ENCODE data around the gene BIRC2. TPM values are rescaled to one million over a fixed set of nuclear protein-coding genes. Genes with fewer than 3 reads are reported as not detected.

BIRC2 gene
- total and polyA plus RNA-seq, 2 donors (not counting 1 experiment from before 2014, with no cell fraction given): 45.4 to 59.6 TPM

DNA sequence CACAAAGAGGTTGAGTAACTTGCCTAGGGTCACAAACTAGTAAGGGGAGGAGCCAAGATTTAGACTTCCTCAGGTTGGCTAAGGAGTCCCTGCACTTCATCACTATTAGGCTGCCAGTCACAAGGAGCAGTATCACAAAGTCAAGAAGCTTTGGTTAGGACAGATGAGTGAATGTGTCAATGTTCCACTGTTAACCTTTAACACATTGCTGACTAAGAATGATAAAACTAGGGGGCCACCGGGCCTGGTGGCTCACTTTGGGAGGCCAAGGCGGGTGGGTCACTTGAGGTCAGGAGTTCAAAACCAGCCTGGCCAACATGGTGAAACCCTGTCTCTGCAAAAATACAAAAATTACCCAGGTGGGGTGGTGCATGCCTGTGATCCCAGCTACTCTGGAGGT lies 73.5 kb downstream of the BIRC2 start:
- TF ChIP-seq, protein P1, sequence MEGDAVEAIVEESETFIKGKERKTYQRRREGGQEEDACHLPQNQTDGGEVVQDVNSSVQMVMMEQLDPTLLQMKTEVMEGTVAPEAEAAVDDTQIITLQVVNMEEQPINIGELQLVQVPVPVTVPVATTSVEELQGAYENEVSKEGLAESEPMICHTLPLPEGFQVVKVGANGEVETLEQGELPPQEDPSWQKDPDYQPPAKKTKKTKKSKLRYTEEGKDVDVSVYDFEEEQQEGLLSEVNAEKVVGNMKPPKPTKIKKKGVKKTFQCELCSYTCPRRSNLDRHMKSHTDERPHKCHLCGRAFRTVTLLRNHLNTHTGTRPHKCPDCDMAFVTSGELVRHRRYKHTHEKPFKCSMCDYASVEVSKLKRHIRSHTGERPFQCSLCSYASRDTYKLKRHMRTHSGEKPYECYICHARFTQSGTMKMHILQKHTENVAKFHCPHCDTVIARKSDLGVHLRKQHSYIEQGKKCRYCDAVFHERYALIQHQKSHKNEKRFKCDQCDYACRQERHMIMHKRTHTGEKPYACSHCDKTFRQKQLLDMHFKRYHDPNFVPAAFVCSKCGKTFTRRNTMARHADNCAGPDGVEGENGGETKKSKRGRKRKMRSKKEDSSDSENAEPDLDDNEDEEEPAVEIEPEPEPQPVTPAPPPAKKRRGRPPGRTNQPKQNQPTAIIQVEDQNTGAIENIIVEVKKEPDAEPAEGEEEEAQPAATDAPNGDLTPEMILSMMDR (conservative IDR thresholded peaks at IDR 0.05 in 1 of 2, IDR thresholded peaks at IDR 0.05 in 1 of 2; ENCODE audit: low read depth in 1 of 2, low read length in 2 of 2): no peak
- no peak for TF ChIP-seq EZH2 (IDR thresholded peaks at IDR 0.05; ENCODE audit: low read length, missing control alignments)
- H3K27ac ChIP-seq (ENCODE audit: insufficient read depth, low read length): no peak overlapping the region
- H3K4me3 ChIP-seq (replicated peaks in 1 of 4; ENCODE audit: control extremely low read depth in 1 of 4, insufficient read depth in 1 of 4, low read depth in 3 of 4, low read length in 4 of 4): no peak overlapping the region
- no peak overlapping the region for H3K9ac ChIP-seq (ENCODE audit: insufficient read depth, low read length)
- peaks cover 5% of the 10 kb centered on the region for H3K79me2 ChIP-seq (ENCODE audit: control insufficient read depth, insufficient read depth, low read length)
- H4K20me1 ChIP-seq (ENCODE audit: control insufficient read depth, extremely low read depth, insufficient read depth, low read length): no peaks in the 10 kb centered on the region
- H3K27me3 ChIP-seq (ENCODE audit: control insufficient read depth, insufficient read depth, low read length): no peaks in the 10 kb centered on the region
- no peaks in the 10 kb centered on the region for H3K36me3 ChIP-seq (ENCODE audit: control insufficient read depth, insufficient read depth, low read length)
- H3K9me3 ChIP-seq (ENCODE audit: control insufficient read depth, insufficient read depth, low read depth, low read length): no peaks in the 10 kb centered on the region
- no peak overlapping the region for H3K4me2 ChIP-seq (ENCODE audit: extremely low read depth, insufficient read depth, low read length)
- no peak for DNase-seq (ENCODE audit: low read depth in 2 of 2)
- no peak overlapping the region for H2AFZ ChIP-seq (ENCODE audit: low read length)
- H3K4me1 ChIP-seq (ENCODE audit: control insufficient read depth, extremely low read depth, insufficient read depth, low read length): no peaks in the 10 kb centered on the region

DNA sequence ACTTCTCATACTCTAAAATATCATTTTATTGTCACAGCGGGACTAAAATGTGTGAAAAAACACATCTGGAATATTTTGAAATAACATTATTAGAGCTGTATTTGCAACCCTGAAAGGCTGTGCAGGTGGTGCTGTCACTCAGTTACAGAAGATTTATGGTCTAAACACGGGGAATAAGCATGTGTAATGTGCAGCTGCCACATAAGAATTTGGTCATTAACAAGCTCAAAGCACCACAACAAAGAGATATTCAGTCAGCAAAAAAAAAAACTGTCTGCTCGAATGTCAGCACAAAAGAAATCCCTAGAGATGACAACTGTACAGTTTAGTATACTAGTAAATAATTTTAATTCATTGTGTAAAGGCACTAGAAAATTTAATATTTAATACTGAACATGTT lies 74.2 kb downstream of the BIRC2 start:
- H3K79me2 ChIP-seq (ENCODE audit: control insufficient read depth, insufficient read depth, low read length): peaks cover 3% of the 10 kb centered on the region
- TF ChIP-seq, protein P1 (conservative IDR thresholded peaks at IDR 0.05 in 1 of 2, IDR thresholded peaks at IDR 0.05 in 1 of 2; ENCODE audit: low read depth in 1 of 2, low read length in 2 of 2): no peak
- TF ChIP-seq EZH2 (IDR thresholded peaks at IDR 0.05; ENCODE audit: low read length, missing control alignments): no peak
- no peak overlapping the region for H3K9ac ChIP-seq (ENCODE audit: insufficient read depth, low read length)
- no peaks in the 10 kb centered on the region for H3K9me3 ChIP-seq (ENCODE audit: control insufficient read depth, insufficient read depth, low read depth, low read length)
- H2AFZ ChIP-seq (ENCODE audit: low read length): no peak overlapping the region
- no peaks in the 10 kb centered on the region for H3K36me3 ChIP-seq (ENCODE audit: control insufficient read depth, insufficient read depth, low read length)
- no peaks in the 10 kb centered on the region for H3K4me1 ChIP-seq (ENCODE audit: control insufficient read depth, extremely low read depth, insufficient read depth, low read length)
- DNase-seq (ENCODE audit: low read depth in 2 of 2): no peak
- no peaks in the 10 kb centered on the region for H4K20me1 ChIP-seq (ENCODE audit: control insufficient read depth, extremely low read depth, insufficient read depth, low read length)
- H3K4me3 ChIP-seq (replicated peaks in 1 of 4; ENCODE audit: control extremely low read depth in 1 of 4, insufficient read depth in 1 of 4, low read depth in 3 of 4, low read length in 4 of 4): no peak overlapping the region
- no peaks in the 10 kb centered on the region for H3K27me3 ChIP-seq (ENCODE audit: control insufficient read depth, insufficient read depth, low read length)
- H3K27ac ChIP-seq (ENCODE audit: insufficient read depth, low read length): no peak overlapping the region
- no peak overlapping the region for H3K4me2 ChIP-seq (ENCODE audit: extremely low read depth, insufficient read depth, low read length)

DNA sequence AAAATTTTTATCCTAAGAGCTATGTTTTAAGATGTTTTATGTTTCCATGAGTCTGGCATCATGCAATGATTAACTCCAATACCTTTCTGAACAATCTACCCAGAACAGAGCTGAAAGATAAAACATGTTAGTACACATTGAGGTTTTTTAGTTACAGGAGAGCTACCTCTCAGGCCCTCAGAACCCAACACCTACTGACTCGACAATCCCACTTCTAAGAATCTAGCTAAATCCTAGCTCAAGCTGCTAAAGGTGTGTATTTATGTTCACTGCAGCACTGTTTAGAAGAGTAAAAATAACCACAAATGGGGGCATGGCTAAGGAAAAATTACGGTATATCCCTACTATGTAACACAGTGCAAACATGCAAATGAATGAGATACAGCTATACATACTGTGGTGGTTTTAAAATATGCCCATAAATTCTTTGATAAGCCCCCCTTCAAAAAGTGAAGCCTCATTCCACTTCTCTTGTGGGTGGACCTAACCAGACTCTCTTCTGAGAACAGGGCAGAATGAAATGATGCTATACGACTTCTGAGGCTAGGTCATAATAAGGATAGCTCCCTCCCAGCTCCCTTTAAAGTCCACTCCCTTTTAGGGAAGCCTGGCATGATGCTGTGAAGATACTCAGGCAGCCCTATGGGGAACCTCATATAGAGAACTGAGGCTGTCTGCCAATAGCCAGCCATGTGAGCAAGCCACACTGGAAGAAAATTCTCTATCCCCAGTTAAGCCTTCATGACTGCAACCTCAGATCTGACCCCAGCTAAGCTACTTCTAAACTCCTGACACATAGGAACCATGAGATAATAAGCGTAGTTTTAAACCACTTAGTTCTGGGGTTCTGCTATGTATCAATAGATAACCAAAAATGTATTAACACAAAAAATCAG lies 76.1 kb downstream of the BIRC2 start:
- no peaks in the 10 kb centered on the region for H3K4me1 ChIP-seq (ENCODE audit: control insufficient read depth, extremely low read depth, insufficient read depth, low read length)
- DNase-seq (ENCODE audit: low read depth in 2 of 2): no peak
- H4K20me1 ChIP-seq (ENCODE audit: control insufficient read depth, extremely low read depth, insufficient read depth, low read length): no peaks in the 10 kb centered on the region
- H3K27me3 ChIP-seq (ENCODE audit: control insufficient read depth, insufficient read depth, low read length): no peaks in the 10 kb centered on the region
- no peaks in the 10 kb centered on the region for H3K36me3 ChIP-seq (ENCODE audit: control insufficient read depth, insufficient read depth, low read length)
- no peaks in the 10 kb centered on the region for H3K9me3 ChIP-seq (ENCODE audit: control insufficient read depth, insufficient read depth, low read depth, low read length)
- TF ChIP-seq EZH2 (IDR thresholded peaks at IDR 0.05; ENCODE audit: low read length, missing control alignments): no peak
- TF ChIP-seq, protein P1 (conservative IDR thresholded peaks at IDR 0.05 in 1 of 2, IDR thresholded peaks at IDR 0.05 in 1 of 2; ENCODE audit: low read depth in 1 of 2, low read length in 2 of 2): no peak
- H3K4me3 ChIP-seq (replicated peaks in 1 of 4; ENCODE audit: control extremely low read depth in 1 of 4, insufficient read depth in 1 of 4, low read depth in 3 of 4, low read length in 4 of 4): no peak overlapping the region
- no peak overlapping the region for H3K4me2 ChIP-seq (ENCODE audit: extremely low read depth, insufficient read depth, low read length)
- H3K9ac ChIP-seq (ENCODE audit: insufficient read depth, low read length): no peak overlapping the region
- no peak overlapping the region for H2AFZ ChIP-seq (ENCODE audit: low read length)
- peaks cover 3% of the 10 kb centered on the region for H3K79me2 ChIP-seq (ENCODE audit: control insufficient read depth, insufficient read depth, low read length)
- no peak overlapping the region for H3K27ac ChIP-seq (ENCODE audit: insufficient read depth, low read length)
